NCI-H82 treated with DMSO at 0.1 percent for 48 hours (cell line): Measurements from ENCODE around the gene EXO1.
"Not testable (repeated sequence)": the region's sequence is repeated elsewhere in the genome, so short reads cannot be mapped to it uniquely, and the experiment has no call there.

ENCODE experiments used
- DNase-seq: peaks from one replicate; lab custom pipeline; 2025; ENCODE audit not compliant: unreplicated experiment; lab: John Stamatoyannopoulos, UW

The EXO1 gene

GRCh38 chr1:241847796-241848685 is at the start of gene EXO1:
EXO1 (plus strand) TSS chr1:241848204; CDS start chr1:241850426, 2,222 bp downstream.
- DNase-seq = peak; percentile 87

- no peak for DNase-seq
Measured at GRCh38 chr1:241799416-241799815, 48.6 kb upstream of the EXO1 start.

- DNase-seq = no peak
Measured at GRCh38 chr1:241800640-241801039, 47.4 kb upstream of the EXO1 start.

GRCh38 chr1:241802863-241803262 is 45.1 kb upstream of the EXO1 start:
- DNase-seq = no peak

GRCh38 chr1:241804706-241805105 is 43.3 kb upstream of the EXO1 start:
- not testable (repeated sequence) for DNase-seq

GRCh38 chr1:241808265-241808664 is 39.7 kb upstream of the EXO1 start:
- DNase-seq = no peak

GRCh38 chr1:241810769-241811405 is 37.1 kb upstream of the EXO1 start:
- DNase-seq = no peak

GRCh38 chr1:241813768-241814320 is 34.2 kb upstream of the EXO1 start:
- no peak for DNase-seq

GRCh38 chr1:241816008-241816407 is 32.0 kb upstream of the EXO1 start:
- DNase-seq = no peak

GRCh38 chr1:241817331-241817792 is 30.6 kb upstream of the EXO1 start:
- no peak for DNase-seq

GRCh38 chr1:241817956-241818612 is 29.9 kb upstream of the EXO1 start:
- DNase-seq = no peak

GRCh38 chr1:241819340-241819866 is 28.6 kb upstream of the EXO1 start:
- no peak for DNase-seq

GRCh38 chr1:241821363-241821762 is 26.6 kb upstream of the EXO1 start:
- no peak for DNase-seq

GRCh38 chr1:241822846-241823245 is 25.2 kb upstream of the EXO1 start:
- DNase-seq = no peak

GRCh38 chr1:241823925-241824324 is 24.1 kb upstream of the EXO1 start:
- DNase-seq = no peak

GRCh38 chr1:241825581-241825980 is 22.4 kb upstream of the EXO1 start:
- DNase-seq = no peak

GRCh38 chr1:241826613-241827012 is 21.4 kb upstream of the EXO1 start:
- DNase-seq = not testable (repeated sequence)

- DNase-seq = no peak
Measured at GRCh38 chr1:241827264-241827663, 20.7 kb upstream of the EXO1 start.

- DNase-seq = no peak
Measured at GRCh38 chr1:241828463-241829021, 19.5 kb upstream of the EXO1 start.

- no peak for DNase-seq
Measured at GRCh38 chr1:241829468-241829867, 18.5 kb upstream of the EXO1 start.
